Trophoblast cell (in vitro differentiated cells and primary cell): Measurements from ENCODE around the gene ZGRF1.
"Not testable (repeated sequence)": the region's sequence is repeated elsewhere in the genome, so short reads cannot be mapped to it uniquely, and the experiment has no call there.

ENCODE experiments used
- DNase-seq, 2 donors: peaks; one replicate each; pipeline ENCODE4 v3.0.0-alpha.2; 2016
- H2AFZ ChIP-seq: 2 replicates; pipeline ENCODE4 v1.6.1; 2013; ENCODE audit warnings: low read length, moderate library complexity, mild to moderate bottlenecking; ENCODE audit not compliant: insufficient read depth, poor library complexity
- H2AK5ac ChIP-seq: 2 replicates; pipeline ENCODE4 v1.6.1; 2013; ENCODE audit warnings: mild to moderate bottlenecking, low read length
- H2BK120ac ChIP-seq: 2 replicates; pipeline ENCODE4 v1.6.1; 2013; ENCODE audit warnings: low read length, mild to moderate bottlenecking, moderate library complexity; ENCODE audit not compliant: insufficient read depth, poor library complexity
- H2BK12ac ChIP-seq: 2 replicates; pipeline ENCODE4 v1.6.1; 2013; ENCODE audit warnings: mild to moderate bottlenecking, low read length, moderate library complexity
- H2BK5ac ChIP-seq: 2 replicates; pipeline ENCODE4 v1.6.1; 2013; ENCODE audit warnings: low read length, low read depth, moderate library complexity, mild to moderate bottlenecking; ENCODE audit not compliant: poor library complexity
- H3K14ac ChIP-seq: 2 replicates; pipeline ENCODE4 v1.6.1; 2013; ENCODE audit warnings: mild to moderate bottlenecking, low read length
- H3K18ac ChIP-seq: 2 replicates; pipeline ENCODE4 v1.6.1; 2013; ENCODE audit warnings: mild to moderate bottlenecking, low read length
- H3K23ac ChIP-seq: 2 replicates; pipeline ENCODE4 v1.6.1; 2013; ENCODE audit warnings: low read length
- H3K27ac ChIP-seq: 2 replicates; pipeline ENCODE4 v1.5.1; 2013; ENCODE audit warnings: low read depth, mild to moderate bottlenecking, inconsistent platforms, low read length, moderate library complexity
- H3K27me3 ChIP-seq: 2 replicates; pipeline ENCODE4 v1.6.1; 2013; ENCODE audit warnings: inconsistent platforms, mild to moderate bottlenecking, low read length, moderate library complexity; ENCODE audit not compliant: insufficient read depth
- H3K36me3 ChIP-seq, 2 experiments: 1 replicate in 1 of 2; 2 replicates in 1 of 2; pipeline ENCODE4 v1.6.1; 2013; ENCODE audit warnings: low read length in 2 of 2, mild to moderate bottlenecking in 2 of 2, moderate library complexity in 1 of 2; ENCODE audit not compliant: insufficient read depth in 2 of 2, control insufficient read depth in 1 of 2
- H3K4ac ChIP-seq: 2 replicates; pipeline ENCODE4 v1.6.1; 2013; ENCODE audit warnings: low read depth, mild to moderate bottlenecking, low read length, moderate library complexity
- H3K4me1 ChIP-seq, 2 experiments: 1 replicate in 1 of 2; 2 replicates in 1 of 2; pipeline ENCODE4 v1.6.1; 2013; ENCODE audit warnings: low read length in 2 of 2, mild to moderate bottlenecking in 2 of 2, moderate library complexity in 1 of 2; ENCODE audit not compliant: insufficient read depth in 2 of 2, control insufficient read depth in 1 of 2
- H3K4me2 ChIP-seq: 2 replicates; pipeline ENCODE4 v1.6.1; 2013; ENCODE audit warnings: inconsistent platforms, mild to moderate bottlenecking, low read length, moderate library complexity
- H3K4me3 ChIP-seq: 2 replicates; pipeline ENCODE4 v1.5.1; 2013; ENCODE audit warnings: mild to moderate bottlenecking, low read depth, low read length, inconsistent platforms
- H3K79me1 ChIP-seq: one replicate; pipeline ENCODE4 v1.6.1; 2013; ENCODE audit warnings: low read length
- H3K79me2 ChIP-seq: 2 replicates; pipeline ENCODE4 v1.6.1; 2013; ENCODE audit warnings: low read length, mild to moderate bottlenecking; ENCODE audit not compliant: control insufficient read depth, insufficient read depth, poor library complexity
- H3K9ac ChIP-seq: 2 replicates; pipeline ENCODE4 v1.6.1; 2013; ENCODE audit warnings: mild to moderate bottlenecking, low read length
- H3K9me3 ChIP-seq: 2 replicates; pipeline ENCODE4 v1.6.1; 2013; ENCODE audit warnings: low read depth, mild to moderate bottlenecking, control low read depth, inconsistent platforms, low read length; ENCODE audit not compliant: insufficient read depth
- H4K12ac ChIP-seq: 2 replicates; pipeline ENCODE4 v1.6.1; 2013; ENCODE audit warnings: low read depth, mild to moderate bottlenecking, low read length, moderate library complexity
- H4K8ac ChIP-seq: 2 replicates; pipeline ENCODE4 v1.6.1; 2013; ENCODE audit warnings: low read depth, mild to moderate bottlenecking, low read length, moderate library complexity
- H4K91ac ChIP-seq: one replicate; pipeline ENCODE4 v1.6.1; 2013; ENCODE audit warnings: low read depth, mild to moderate bottlenecking, low read length, moderate library complexity
- WGBS: extraction: QIAGEN DNeasy Blood & Tissue Kit; methylation state at CpG from one replicate; pipeline ENCODE4 v1.1.7; 2013; ENCODE audit warnings: missing lambda C conversion rate; ENCODE audit not compliant: insufficient read length, insufficient coverage; ENCODE audit errors: extremely low coverage; 5-methylcytosine and 5-hydroxymethylcytosine counted together

Gene ZGRF1

GRCh38 chr4:112656115-112656514, 19.4 kb upstream of the ZGRF1 start:
- H4K8ac ChIP-seq, H3K14ac ChIP-seq, H3K23ac ChIP-seq, H3K27me3 ChIP-seq, H4K91ac ChIP-seq, H4K12ac ChIP-seq, H2BK120ac ChIP-seq, H3K4me1 ChIP-seq, H2AFZ ChIP-seq, H2BK5ac ChIP-seq, H2BK12ac ChIP-seq, H2AK5ac ChIP-seq, H3K9me3 ChIP-seq, H3K18ac ChIP-seq, H3K4me3 ChIP-seq, H3K4ac ChIP-seq, DNase-seq, H3K4me2 ChIP-seq, H3K27ac ChIP-seq, H3K9ac ChIP-seq, H3K79me1 ChIP-seq, H3K79me2 ChIP-seq: not testable (repeated sequence)
- H3K36me3 ChIP-seq, result peaks cover 7 to 10% of the 10 kb centered on the region in 2 experiments
- WGBS, result no CpG with 5 or more reads among the region's 5 CpGs

DNA sequence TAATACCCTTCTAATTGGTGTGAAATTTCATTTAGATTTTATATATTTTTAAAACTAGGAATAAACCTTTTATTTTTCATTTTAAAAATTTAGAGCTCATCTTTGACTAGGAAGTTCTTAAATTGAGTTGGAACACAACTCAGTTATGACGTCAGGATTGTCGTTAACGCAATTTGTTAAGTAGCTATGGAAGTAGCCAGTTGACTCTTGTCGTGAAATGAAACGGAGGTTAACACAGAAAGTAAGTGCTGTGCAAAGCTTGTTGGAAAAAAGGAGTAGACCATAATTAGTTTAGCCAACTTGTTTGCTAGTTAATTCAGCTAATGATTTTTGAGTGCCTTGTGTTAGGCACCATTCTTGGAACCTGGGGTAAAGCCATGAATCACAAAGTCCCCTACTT, 18.6 kb upstream of the ZGRF1 start:
- Histone ChIP-seq H4K8ac (no peak overlapping the region), H2BK5ac (no peak overlapping the region), H3K79me1 (no peaks in the 10 kb centered on the region), H4K91ac (no peak overlapping the region), H3K9ac (no peak overlapping the region), H2BK120ac (no peak overlapping the region), H3K4ac (no peak overlapping the region), H2BK12ac (no peak overlapping the region), H3K18ac (no peak overlapping the region), H3K79me2 (no peaks in the 10 kb centered on the region), H3K27ac (no peak overlapping the region), H3K4me1 (no peaks in the 10 kb centered on the region), H3K4me3 (no peak overlapping the region), H4K12ac (no peak overlapping the region), H2AFZ (no peak overlapping the region), H3K9me3 (no peaks in the 10 kb centered on the region), H3K23ac (no peak overlapping the region), H2AK5ac (no peak overlapping the region), H3K27me3 (no peaks in the 10 kb centered on the region), H3K14ac (no peak overlapping the region), H3K4me2 (no peak overlapping the region), H3K36me3 (peaks cover 7 to 10% of the 10 kb centered on the region in 2 experiments)
- DNase-seq, result no peak
- WGBS, result no CpG with 5 or more reads among the region's 5 CpGs

GRCh38 chr4:112652216-112652615, 15.5 kb upstream of the ZGRF1 start:
- Histone ChIP-seq H2BK5ac (no peak overlapping the region), H3K79me2 (no peaks in the 10 kb centered on the region), H2BK120ac (no peak overlapping the region), H3K36me3 (peaks cover 10% of the 10 kb centered on the region in 2 experiments), H3K14ac (no peak overlapping the region), H4K8ac (no peak overlapping the region), H3K23ac (no peak overlapping the region), H3K27me3 (no peaks in the 10 kb centered on the region), H3K27ac (no peak overlapping the region), H3K4me2 (no peak overlapping the region), H3K4ac (no peak overlapping the region), H3K9ac (no peak overlapping the region), H2AK5ac (no peak overlapping the region), H4K12ac (no peak overlapping the region), H3K4me3 (no peak overlapping the region), H3K9me3 (no peaks in the 10 kb centered on the region), H2AFZ (no peak overlapping the region), H3K79me1 (no peaks in the 10 kb centered on the region), H2BK12ac (no peak overlapping the region), H3K4me1 (no peaks in the 10 kb centered on the region), H3K18ac (no peak overlapping the region), H4K91ac (no peak overlapping the region)
- no CpG with 5 or more reads among the region's 1 CpG for WGBS
- no peak for DNase-seq

DNA sequence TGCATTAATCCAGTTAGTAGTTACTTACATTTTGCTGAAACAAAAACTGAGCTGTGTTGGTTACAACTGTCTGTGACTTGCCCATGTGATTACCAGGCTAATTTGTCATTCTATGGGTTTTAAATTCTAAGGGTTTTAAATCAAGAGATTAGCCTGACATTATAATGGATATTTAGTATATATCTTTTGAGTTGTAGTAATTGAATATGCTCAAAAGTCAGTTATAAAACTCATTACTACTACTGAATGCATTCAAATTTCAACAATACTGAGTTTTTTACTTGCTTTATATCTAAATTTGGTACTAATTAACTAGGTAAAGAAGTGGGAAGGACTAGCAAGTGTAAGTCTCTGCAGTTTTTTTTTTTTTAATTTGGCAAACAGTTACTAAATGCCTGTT, 14.9 kb upstream of the ZGRF1 start:
- no peak overlapping the region for H3K4me3 ChIP-seq
- peaks cover 10 to 11% of the 10 kb centered on the region in 2 experiments for H3K36me3 ChIP-seq
- no peak overlapping the region for H2AK5ac ChIP-seq
- no peak overlapping the region for H4K8ac ChIP-seq
- no peak overlapping the region for H3K27ac ChIP-seq
- no peak overlapping the region for H4K91ac ChIP-seq
- H3K9ac ChIP-seq, result no peak overlapping the region
- no peak overlapping the region for H3K4ac ChIP-seq
- no peak for DNase-seq
- no peaks in the 10 kb centered on the region for H3K79me1 ChIP-seq
- H3K18ac ChIP-seq, result no peak overlapping the region
- no peak overlapping the region for H2AFZ ChIP-seq
- H3K9me3 ChIP-seq, result no peaks in the 10 kb centered on the region
- no peak overlapping the region for H3K14ac ChIP-seq
- H3K79me2 ChIP-seq, result no peaks in the 10 kb centered on the region
- no peak overlapping the region for H3K4me2 ChIP-seq
- H3K27me3 ChIP-seq, result no peaks in the 10 kb centered on the region
- H2BK120ac ChIP-seq, result no peak overlapping the region
- H2BK12ac ChIP-seq, result no peak overlapping the region
- H3K23ac ChIP-seq, result no peak overlapping the region
- no peaks in the 10 kb centered on the region for H3K4me1 ChIP-seq
- H4K12ac ChIP-seq, result no peak overlapping the region
- no peak overlapping the region for H2BK5ac ChIP-seq
